ENCODE results near the gene FAM43A. TPM values are rescaled to one million over a fixed set of nuclear protein-coding genes. Genes with fewer than 3 reads are reported as not detected.

The FAM43A gene
- total and polyA plus RNA-seq, 2 of the 8 experiments (the other 6 are each of a cell fraction or from before 2014, with no cell fraction given), result 2.3 to 2.6 TPM

- TF ChIP-seq JUN (IDR thresholded peaks at IDR 0.05; ENCODE audit: low read depth, low read length) (no peak), CHD2 (IDR thresholded peaks at IDR 0.05; ENCODE audit: low read length) (no peak)
These were observed 39.7 kb downstream of the FAM43A start (continued) for GRCh38 chr3:194725346-194725745.
